Mammary epithelial cell (primary cell): ENCODE measurements around the gene MRPL40.

Experiments used
- EZH2 ChIP-seq: IDR thresholded peaks from 2 replicates; pipeline ENCODE4 v1.6.1; 2012; ENCODE audit warnings: low read length, inconsistent platforms, borderline replicate concordance
- TF ChIP-seq, protein P1 (sequence below), 2 donors: IDR thresholded peaks in 1 of 2; conservative IDR thresholded peaks in 1 of 2; 2 replicates each; pipeline ENCODE4 v1.5.1; 2011 to 2012; ENCODE audit warnings: inconsistent platforms in 2 of 2, low read length in 2 of 2, mild to moderate bottlenecking in 2 of 2, control low read depth in 1 of 2, low read depth in 1 of 2; ENCODE audit not compliant: insufficient read depth in 1 of 2; ENCODE audit errors: extremely low read depth in 1 of 2

DNA sequence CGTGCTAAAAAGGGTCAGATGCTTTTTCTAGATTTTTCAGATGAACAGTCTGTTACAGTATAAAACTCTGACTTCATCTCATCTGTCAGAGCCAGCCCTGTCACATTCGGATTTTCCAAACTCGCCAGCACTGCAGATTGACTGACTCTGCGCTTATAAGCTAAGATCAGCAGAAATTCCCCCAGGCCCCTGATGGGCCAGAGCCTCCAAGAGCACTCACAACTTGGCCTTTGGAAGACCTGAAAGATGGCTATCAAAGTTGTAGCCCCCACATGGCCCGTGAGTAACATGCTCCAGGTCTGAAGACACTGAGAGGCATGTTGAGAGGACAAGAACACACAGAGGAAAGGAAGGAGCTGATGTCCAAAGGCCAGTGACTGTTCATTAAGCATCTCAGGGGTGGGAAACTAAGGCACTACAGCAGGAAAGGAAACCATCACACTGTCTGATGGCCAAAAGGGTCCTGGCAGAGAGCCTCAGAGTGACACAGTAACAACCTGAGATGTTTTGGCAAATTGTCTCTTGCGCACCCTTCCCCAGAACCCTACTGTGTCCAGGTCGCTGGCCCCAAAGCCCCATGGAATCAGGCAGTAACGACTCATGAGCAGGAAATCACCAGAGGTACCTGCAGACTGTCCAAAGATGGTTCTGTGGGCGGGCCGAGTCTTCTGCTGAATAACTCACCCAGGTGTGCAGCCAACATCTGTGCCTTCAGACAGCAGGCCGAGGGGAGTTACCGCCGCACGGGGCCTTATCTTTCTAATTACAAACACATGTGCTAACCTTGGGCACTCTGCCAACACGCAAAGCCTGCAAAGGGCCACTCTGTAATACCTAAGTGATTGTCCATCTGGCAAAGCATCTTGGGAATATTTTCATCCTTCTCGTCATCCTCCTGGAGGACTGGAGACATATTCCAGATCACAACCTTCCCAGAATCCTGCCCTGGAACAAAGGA is 24.4 kb upstream of the MRPL40 start:
- TF ChIP-seq, protein P1, sequence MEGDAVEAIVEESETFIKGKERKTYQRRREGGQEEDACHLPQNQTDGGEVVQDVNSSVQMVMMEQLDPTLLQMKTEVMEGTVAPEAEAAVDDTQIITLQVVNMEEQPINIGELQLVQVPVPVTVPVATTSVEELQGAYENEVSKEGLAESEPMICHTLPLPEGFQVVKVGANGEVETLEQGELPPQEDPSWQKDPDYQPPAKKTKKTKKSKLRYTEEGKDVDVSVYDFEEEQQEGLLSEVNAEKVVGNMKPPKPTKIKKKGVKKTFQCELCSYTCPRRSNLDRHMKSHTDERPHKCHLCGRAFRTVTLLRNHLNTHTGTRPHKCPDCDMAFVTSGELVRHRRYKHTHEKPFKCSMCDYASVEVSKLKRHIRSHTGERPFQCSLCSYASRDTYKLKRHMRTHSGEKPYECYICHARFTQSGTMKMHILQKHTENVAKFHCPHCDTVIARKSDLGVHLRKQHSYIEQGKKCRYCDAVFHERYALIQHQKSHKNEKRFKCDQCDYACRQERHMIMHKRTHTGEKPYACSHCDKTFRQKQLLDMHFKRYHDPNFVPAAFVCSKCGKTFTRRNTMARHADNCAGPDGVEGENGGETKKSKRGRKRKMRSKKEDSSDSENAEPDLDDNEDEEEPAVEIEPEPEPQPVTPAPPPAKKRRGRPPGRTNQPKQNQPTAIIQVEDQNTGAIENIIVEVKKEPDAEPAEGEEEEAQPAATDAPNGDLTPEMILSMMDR (conservative IDR thresholded peaks at IDR 0.05 in 1 of 2, IDR thresholded peaks at IDR 0.05 in 1 of 2; ENCODE audit: extremely low read depth in 1 of 2, insufficient read depth in 1 of 2, low read depth in 1 of 2, low read length in 2 of 2): no peak
- TF ChIP-seq EZH2: no peak
